GM23338 (cell line): ENCODE data around the gene EML1. TPM values are rescaled to one million over a fixed set of nuclear protein-coding genes. Genes with fewer than 3 reads are reported as not detected.

ENCODE experiments used
- ATAC-seq: fragments of 200-7000 bp; cut with Tn5 transposase; 3 replicates; pipeline ENCODE4 v1.9.1; 2020
- DNase-seq: peaks from one replicate; pipeline ENCODE4 v3.0.0-alpha.2; 2015; ENCODE audit warnings: low spot score
- H2AFZ ChIP-seq: fragments of 200-600 bp; sonication (generic); 2 replicates; pipeline ENCODE4 v1.8.0; 2016; ENCODE audit warnings: antibody characterized with exemption, mild to moderate bottlenecking, moderate library complexity
- H3F3A ChIP-seq: fragments of 200-600 bp; sonication (generic); replicated peaks from 2 replicates; pipeline ENCODE4 v1.8.0; 2017; ENCODE audit warnings: antibody characterized with exemption, mixed run types, low read depth
- H3K27ac ChIP-seq: fragments of 200-600 bp; sonication (generic); 2 replicates; pipeline ENCODE4 v1.6.1; 2016; ENCODE audit warnings: low read depth
- H3K27me3 ChIP-seq: fragments of 200-600 bp; sonication (generic); 2 replicates; pipeline ENCODE4 v1.8.0; 2016; ENCODE audit warnings: mild to moderate bottlenecking, mixed run types, moderate library complexity; ENCODE audit not compliant: insufficient read depth
- H3K36me3 ChIP-seq: fragments of 200-600 bp; sonication (generic); 2 replicates; pipeline ENCODE4 v1.8.0; 2016; ENCODE audit warnings: mild to moderate bottlenecking; ENCODE audit not compliant: insufficient read depth
- H3K4me1 ChIP-seq: fragments of 200-600 bp; sonication (generic); 2 replicates; pipeline ENCODE4 v1.8.0; 2016; ENCODE audit warnings: mild to moderate bottlenecking, moderate library complexity; ENCODE audit not compliant: insufficient read depth
- H3K4me2 ChIP-seq: fragments of 200-600 bp; sonication (generic); 2 replicates; pipeline ENCODE4 v1.7.1; 2017; ENCODE audit warnings: mixed run types
- H3K4me3 ChIP-seq: fragments of 200-600 bp; sonication (generic); 2 replicates; pipeline ENCODE4 v1.6.1; 2016; ENCODE audit warnings: mixed run types
- H3K79me2 ChIP-seq: fragments of 200-600 bp; sonication (generic); replicated peaks from 2 replicates; pipeline ENCODE4 v1.8.0; 2017; ENCODE audit warnings: mild to moderate bottlenecking; ENCODE audit not compliant: insufficient read depth
- H3K9me2 ChIP-seq: fragments of 200-600 bp; sonication (generic); 2 replicates; pipeline ENCODE4 v1.8.0; 2017; ENCODE audit not compliant: insufficient read depth
- H4K20me1 ChIP-seq: fragments of 200-600 bp; sonication (generic); replicated peaks from 2 replicates; pipeline ENCODE4 v1.8.0; 2017; ENCODE audit warnings: mild to moderate bottlenecking; ENCODE audit not compliant: insufficient read depth
- H3K27ac Mint-ChIP-seq: 2 replicates; pipeline ENCODE4 v1.8.0; 2020; ENCODE audit warnings: inconsistent platforms, mild to moderate bottlenecking, moderate library complexity, mixed read lengths
- H3K27me3 Mint-ChIP-seq: 3 replicates; pipeline ENCODE4 v1.8.0; 2022; ENCODE audit warnings: low read depth, mild to moderate bottlenecking, moderate library complexity, mixed read lengths, inconsistent platforms; ENCODE audit not compliant: insufficient read depth, poor library complexity
- H3K36me3 Mint-ChIP-seq: 3 replicates; pipeline ENCODE4 v1.8.0; 2021; ENCODE audit warnings: low read depth, mild to moderate bottlenecking, inconsistent platforms, moderate library complexity, mixed read lengths
- H3K4me1 Mint-ChIP-seq: 3 replicates; pipeline ENCODE4 v1.8.0; 2020; ENCODE audit warnings: mild to moderate bottlenecking, inconsistent platforms, mixed read lengths
- H3K4me3 Mint-ChIP-seq: 3 replicates; pipeline ENCODE4 v1.8.0; 2021; ENCODE audit warnings: moderate library complexity, mild to moderate bottlenecking, inconsistent platforms, mixed read lengths
- H3K9me3 Mint-ChIP-seq: 3 replicates; pipeline ENCODE4 v1.8.0; 2020; ENCODE audit warnings: moderate library complexity, mild to moderate bottlenecking, inconsistent platforms, mixed read lengths
- CREB1 ChIP-seq: fragments of 250-450 bp; sonication (Bioruptor Pico); IDR thresholded peaks from 2 replicates; pipeline ENCODE4 v1.5.0; 2020; ENCODE audit warnings: low read depth, mild to moderate bottlenecking, moderate library complexity
- JUNB ChIP-seq: IDR thresholded peaks from one replicate; pipeline ENCODE4 v1.6.1; 2016; ENCODE audit warnings: antibody characterized with exemption; ENCODE audit not compliant: unreplicated experiment
- NANOG ChIP-seq: IDR thresholded peaks from 2 replicates; pipeline ENCODE4 v1.6.1; 2016; ENCODE audit warnings: antibody characterized with exemption, borderline replicate concordance
- POLR2AphosphoS5 ChIP-seq: IDR thresholded peaks from 2 replicates; pipeline ENCODE4 v1.6.1; 2016; ENCODE audit warnings: antibody characterized with exemption, low read depth
- STAT1 ChIP-seq: IDR thresholded peaks from one replicate; pipeline ENCODE4 v1.6.1; 2016; ENCODE audit warnings: antibody characterized with exemption; ENCODE audit not compliant: unreplicated experiment
- ZNF114 ChIP-seq: fragments of 250-450 bp; sonication (Bioruptor Pico); IDR thresholded peaks from 2 replicates; pipeline ENCODE4 v1.5.0; 2020; ENCODE audit warnings: mild to moderate bottlenecking, moderate library complexity
- polyA plus RNA-seq: library from polyadenylated mRNA; unstranded; fragments of >200 nt; fragmentation: Nextera tagmentation; extraction: Ambion mirVana; gene quantifications from 2 replicates; pipeline ENCODE4 v1.2.1, GENCODE V29; 2016
- total RNA-seq: library from RNA; depleted of rRNA; stranded (reverse); fragments of >200 nt; shearing (Covaris generic); gene quantifications from 2 replicates; pipeline ENCODE4 v1.2.3, GENCODE V29; 2014
- TF ChIP-seq, protein P1 (sequence below): IDR thresholded peaks from one replicate; pipeline ENCODE4 v1.6.1; 2018; ENCODE audit warnings: antibody characterized with exemption; ENCODE audit not compliant: unreplicated experiment
- TF ChIP-seq, protein P2 (sequence below), 2 experiments: fragments of 200-600 bp in 1 of 2; sonication (generic) in 1 of 2; conservative IDR thresholded peaks; 2 replicates each; pipeline versions ENCODE4 v1.5.1 to v1.6.1; 2016 to 2017; ENCODE audit warnings: antibody characterized with exemption in 2 of 2, low read depth in 2 of 2, mild to moderate bottlenecking in 2 of 2, moderate library complexity in 1 of 2
- TF ChIP-seq, protein P3 (sequence below): IDR thresholded peaks from 2 replicates; pipeline ENCODE4 v1.6.1; 2016; ENCODE audit warnings: antibody characterized with exemption

Gene EML1
- total and polyA plus RNA-seq, 2 experiments from 2014 or later: 7.0 to 18.1 TPM

- TF ChIP-seq, protein P1, sequence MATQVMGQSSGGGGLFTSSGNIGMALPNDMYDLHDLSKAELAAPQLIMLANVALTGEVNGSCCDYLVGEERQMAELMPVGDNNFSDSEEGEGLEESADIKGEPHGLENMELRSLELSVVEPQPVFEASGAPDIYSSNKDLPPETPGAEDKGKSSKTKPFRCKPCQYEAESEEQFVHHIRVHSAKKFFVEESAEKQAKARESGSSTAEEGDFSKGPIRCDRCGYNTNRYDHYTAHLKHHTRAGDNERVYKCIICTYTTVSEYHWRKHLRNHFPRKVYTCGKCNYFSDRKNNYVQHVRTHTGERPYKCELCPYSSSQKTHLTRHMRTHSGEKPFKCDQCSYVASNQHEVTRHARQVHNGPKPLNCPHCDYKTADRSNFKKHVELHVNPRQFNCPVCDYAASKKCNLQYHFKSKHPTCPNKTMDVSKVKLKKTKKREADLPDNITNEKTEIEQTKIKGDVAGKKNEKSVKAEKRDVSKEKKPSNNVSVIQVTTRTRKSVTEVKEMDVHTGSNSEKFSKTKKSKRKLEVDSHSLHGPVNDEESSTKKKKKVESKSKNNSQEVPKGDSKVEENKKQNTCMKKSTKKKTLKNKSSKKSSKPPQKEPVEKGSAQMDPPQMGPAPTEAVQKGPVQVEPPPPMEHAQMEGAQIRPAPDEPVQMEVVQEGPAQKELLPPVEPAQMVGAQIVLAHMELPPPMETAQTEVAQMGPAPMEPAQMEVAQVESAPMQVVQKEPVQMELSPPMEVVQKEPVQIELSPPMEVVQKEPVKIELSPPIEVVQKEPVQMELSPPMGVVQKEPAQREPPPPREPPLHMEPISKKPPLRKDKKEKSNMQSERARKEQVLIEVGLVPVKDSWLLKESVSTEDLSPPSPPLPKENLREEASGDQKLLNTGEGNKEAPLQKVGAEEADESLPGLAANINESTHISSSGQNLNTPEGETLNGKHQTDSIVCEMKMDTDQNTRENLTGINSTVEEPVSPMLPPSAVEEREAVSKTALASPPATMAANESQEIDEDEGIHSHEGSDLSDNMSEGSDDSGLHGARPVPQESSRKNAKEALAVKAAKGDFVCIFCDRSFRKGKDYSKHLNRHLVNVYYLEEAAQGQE: no peak
- TF ChIP-seq, protein P2, sequence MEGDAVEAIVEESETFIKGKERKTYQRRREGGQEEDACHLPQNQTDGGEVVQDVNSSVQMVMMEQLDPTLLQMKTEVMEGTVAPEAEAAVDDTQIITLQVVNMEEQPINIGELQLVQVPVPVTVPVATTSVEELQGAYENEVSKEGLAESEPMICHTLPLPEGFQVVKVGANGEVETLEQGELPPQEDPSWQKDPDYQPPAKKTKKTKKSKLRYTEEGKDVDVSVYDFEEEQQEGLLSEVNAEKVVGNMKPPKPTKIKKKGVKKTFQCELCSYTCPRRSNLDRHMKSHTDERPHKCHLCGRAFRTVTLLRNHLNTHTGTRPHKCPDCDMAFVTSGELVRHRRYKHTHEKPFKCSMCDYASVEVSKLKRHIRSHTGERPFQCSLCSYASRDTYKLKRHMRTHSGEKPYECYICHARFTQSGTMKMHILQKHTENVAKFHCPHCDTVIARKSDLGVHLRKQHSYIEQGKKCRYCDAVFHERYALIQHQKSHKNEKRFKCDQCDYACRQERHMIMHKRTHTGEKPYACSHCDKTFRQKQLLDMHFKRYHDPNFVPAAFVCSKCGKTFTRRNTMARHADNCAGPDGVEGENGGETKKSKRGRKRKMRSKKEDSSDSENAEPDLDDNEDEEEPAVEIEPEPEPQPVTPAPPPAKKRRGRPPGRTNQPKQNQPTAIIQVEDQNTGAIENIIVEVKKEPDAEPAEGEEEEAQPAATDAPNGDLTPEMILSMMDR (conservative IDR thresholded peaks at IDR 0.05; ENCODE audit: low read depth in 2 of 2): no peak
- TF ChIP-seq ZNF114 (CRISPR knock-in tag) (no peak), CREB1 (CRISPR knock-in tag) (no peak), STAT1 (no peak), POLR2AphosphoS5 (no peak), NANOG (no peak)
- TF ChIP-seq, protein P3, sequence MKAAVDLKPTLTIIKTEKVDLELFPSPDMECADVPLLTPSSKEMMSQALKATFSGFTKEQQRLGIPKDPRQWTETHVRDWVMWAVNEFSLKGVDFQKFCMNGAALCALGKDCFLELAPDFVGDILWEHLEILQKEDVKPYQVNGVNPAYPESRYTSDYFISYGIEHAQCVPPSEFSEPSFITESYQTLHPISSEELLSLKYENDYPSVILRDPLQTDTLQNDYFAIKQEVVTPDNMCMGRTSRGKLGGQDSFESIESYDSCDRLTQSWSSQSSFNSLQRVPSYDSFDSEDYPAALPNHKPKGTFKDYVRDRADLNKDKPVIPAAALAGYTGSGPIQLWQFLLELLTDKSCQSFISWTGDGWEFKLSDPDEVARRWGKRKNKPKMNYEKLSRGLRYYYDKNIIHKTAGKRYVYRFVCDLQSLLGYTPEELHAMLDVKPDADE: no peak
These were observed 116.4 kb downstream of the EML1 start (continued) for GRCh38 chr14:99909513-99910064.

DNA sequence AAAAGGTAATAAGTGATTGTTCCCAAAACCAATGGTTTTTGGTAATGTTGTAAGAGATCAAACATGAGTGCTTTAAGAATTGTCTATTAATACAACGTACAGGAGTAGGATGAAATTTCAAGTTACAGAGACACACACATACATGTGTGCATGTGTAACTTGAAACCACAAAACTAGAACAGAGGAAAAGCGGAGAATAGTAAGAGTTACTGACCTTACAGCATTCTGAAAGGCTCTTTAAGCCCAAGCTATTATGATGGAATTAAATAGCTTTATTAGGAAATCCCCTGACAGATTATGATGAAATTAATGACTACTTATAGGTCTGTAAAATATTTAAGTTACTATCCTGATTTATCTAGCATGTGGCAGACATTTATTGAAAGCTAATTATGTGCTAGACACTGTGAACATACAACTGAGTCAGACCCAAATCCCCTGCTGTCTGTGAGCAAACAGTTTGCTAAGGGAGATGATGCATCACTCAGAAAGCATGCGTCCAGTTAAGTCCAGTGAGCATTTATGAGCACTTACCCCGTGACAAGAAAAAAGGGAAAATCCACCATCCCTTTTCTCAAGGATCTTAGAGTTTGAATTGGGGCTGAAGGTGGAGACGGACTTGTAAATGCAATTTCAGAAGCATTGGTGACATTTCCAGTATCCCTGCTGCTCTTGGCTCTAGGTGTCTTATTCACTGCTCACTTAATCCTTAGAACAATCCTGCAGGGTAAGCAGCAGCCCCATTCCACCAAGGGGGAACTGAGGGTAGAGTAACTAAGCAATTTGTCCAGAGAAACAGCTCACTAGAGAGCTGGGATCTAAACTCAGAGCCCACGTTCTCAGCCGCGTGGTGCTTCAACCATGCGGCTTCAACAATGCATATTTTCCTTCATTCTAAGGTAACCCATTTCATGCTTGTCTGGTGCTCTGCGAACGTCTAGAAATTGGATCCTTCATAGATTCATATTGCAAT is 117.4 kb downstream of the EML1 start:
- DNase-seq (no peak), ATAC-seq (no peak)
- H3K36me3 Mint-ChIP-seq: peaks cover 2% of the 10 kb centered on the region; the same call in 2 of the 3 replicates

More for the DNA sequence above, 117.4 kb downstream of the EML1 start:
- Mint-ChIP-seq H3K27me3 (peaks cover 6% of the 10 kb centered on the region), H3K4me1 (no peaks in the 10 kb centered on the region), H3K4me3 (no peak overlapping the region), H3K9me3 (no peaks in the 10 kb centered on the region), H3K27ac (no peak overlapping the region)
- Histone ChIP-seq H3K36me3 (no peaks in the 10 kb centered on the region), H3K27me3 (no peaks in the 10 kb centered on the region), H2AFZ (no peak overlapping the region), H3K4me2 (no peak overlapping the region), H3K79me2 (no peaks in the 10 kb centered on the region), H3K27ac (no peak overlapping the region), H3K4me1 (no peaks in the 10 kb centered on the region), H4K20me1 (no peaks in the 10 kb centered on the region), H3K9me2 (no peaks in the 10 kb centered on the region), H3F3A (no peaks in the 10 kb centered on the region), H3K4me3 (no peak overlapping the region)
- TF ChIP-seq, protein P3: no peak
- TF ChIP-seq CREB1 (CRISPR knock-in tag) (no peak), JUNB (no peak)
